Keratinocyte (primary cell): ENCODE results near the gene DMC1. TPM values are rescaled to one million over a fixed set of nuclear protein-coding genes. Genes with fewer than 3 reads are reported as not detected.

Source experiments
- DNase-seq: peaks from one replicate; pipeline ENCODE4 v3.0.0-alpha.2; 2011; ENCODE audit warnings: low read depth, missing footprints, low spot score
- FAIRE-seq: peaks from 2 replicates; lab custom pipeline; 2011; peaks lifted over from hg19 to GRCh38; lab: Jason Lieb, UNC
- H2AFZ ChIP-seq: 2 replicates; pipeline ENCODE4 v1.6.0; 2012; ENCODE audit warnings: low read length, control low read depth, inconsistent platforms; ENCODE audit not compliant: control insufficient read depth
- H3K27ac ChIP-seq: 2 replicates; pipeline ENCODE4 v1.5.1; 2011; ENCODE audit warnings: low read length; ENCODE audit not compliant: control insufficient read depth, insufficient read depth
- H3K27me3 ChIP-seq: 3 replicates; pipeline ENCODE4 v1.6.0; 2011; ENCODE audit warnings: low read length; ENCODE audit not compliant: control insufficient read depth, insufficient read depth; ENCODE audit errors: extremely low read depth
- H3K36me3 ChIP-seq, 2 experiments: 2 replicates in 1 of 2; 3 replicates in 1 of 2; pipeline ENCODE4 v1.5.1; 2011; ENCODE audit warnings: low read length in 2 of 2, mild to moderate bottlenecking in 1 of 2; ENCODE audit not compliant: control insufficient read depth in 2 of 2, insufficient read depth in 2 of 2; ENCODE audit errors: extremely low read depth in 1 of 2
- H3K4me1 ChIP-seq: 3 replicates; pipeline ENCODE4 v1.5.1; 2011; ENCODE audit warnings: low read length; ENCODE audit not compliant: control insufficient read depth, insufficient read depth; ENCODE audit errors: extremely low read depth
- H3K4me2 ChIP-seq: 3 replicates; pipeline ENCODE4 v1.6.0; 2011; ENCODE audit warnings: low read depth, low read length; ENCODE audit not compliant: control insufficient read depth, insufficient read depth; ENCODE audit errors: extremely low read depth
- H3K4me3 ChIP-seq, 3 experiments: fragments of 200-600 bp in 1 of 3; sonication (generic) in 1 of 3; 2 replicates in 2 of 3; 3 replicates in 1 of 3; pipeline ENCODE4 v1.5.1; 2011 to 2016; ENCODE audit warnings: low read length in 3 of 3, mild to moderate bottlenecking in 3 of 3, control low read depth in 2 of 3, inconsistent platforms in 1 of 3, low read depth in 1 of 3, mixed read lengths in 1 of 3, mixed run types in 1 of 3, moderate library complexity in 1 of 3; ENCODE audit not compliant: control insufficient read depth in 2 of 3, insufficient read depth in 2 of 3; ENCODE audit errors: extremely low read depth in 1 of 3
- H3K79me2 ChIP-seq: 2 replicates; pipeline ENCODE4 v1.6.0; 2012; ENCODE audit warnings: low read length; ENCODE audit not compliant: control insufficient read depth, insufficient read depth
- H3K9ac ChIP-seq: 3 replicates; pipeline ENCODE4 v1.6.0; 2011; ENCODE audit warnings: low read length; ENCODE audit not compliant: control insufficient read depth, insufficient read depth; ENCODE audit errors: extremely low read depth
- H3K9me1 ChIP-seq: 3 replicates; pipeline ENCODE4 v1.6.0; 2011; ENCODE audit warnings: low read length; ENCODE audit not compliant: control insufficient read depth, insufficient read depth; ENCODE audit errors: extremely low read depth
- H3K9me3 ChIP-seq: 2 replicates; pipeline ENCODE4 v1.5.1; 2012; ENCODE audit warnings: low read depth, low read length; ENCODE audit not compliant: control insufficient read depth
- H4K20me1 ChIP-seq: 3 replicates; pipeline ENCODE4 v1.6.0; 2011; ENCODE audit warnings: low read length; ENCODE audit not compliant: control insufficient read depth, insufficient read depth; ENCODE audit errors: extremely low read depth
- CTCF ChIP-seq, 3 experiments: IDR thresholded peaks in 1 of 3; conservative IDR thresholded peaks in 1 of 3; optimal IDR thresholded peaks in 1 of 3; 2 replicates in 2 of 3; 3 replicates in 1 of 3; pipeline versions ENCODE3 to v1.5.1; 2011; ENCODE audit warnings: low read length in 3 of 3, mild to moderate bottlenecking in 3 of 3, moderate library complexity in 2 of 3, control low read depth in 1 of 3, inconsistent platforms in 1 of 3; ENCODE audit not compliant: insufficient read depth in 2 of 3; ENCODE audit errors: extremely low read depth in 1 of 3
- EZH2 ChIP-seq: IDR thresholded peaks from one replicate; pipeline ENCODE4 v1.6.1; 2012; ENCODE audit warnings: inconsistent platforms, mild to moderate bottlenecking, low read length, moderate library complexity
- dilution Hi-C: fragments of 300-500 bp; cut with MboI; formaldehyde crosslinking; loops from one replicate; pipeline ENCODE4 v1.7.0; 2020; ENCODE audit warnings: low sequenced_read_pairs; ENCODE audit not compliant: extremely low pct_ligation_motif_present
- polyA plus RNA-seq, 5 experiments: library from polyadenylated mRNA; depleted of rRNA in 3 of 5; stranded (reverse) in 3 of 5; stranded (forward) in 1 of 5; unstranded in 1 of 5; fragments of >200 nt; gene quantifications; 1 replicate in 1 of 5; 2 replicates in 3 of 5; 3 replicates in 1 of 5; pipeline versions ENCODE4 v1.2.1 to v1.2.3, GENCODE V29; 2011 to 2012; ENCODE audit warnings: missing spikeins in 2 of 5, low read depth in 1 of 5, low replicate concordance in 1 of 5

DMC1 gene
- polyA plus RNA-seq, 1 donor (not counting 4 experiments of a cell fraction or from before 2014, with no cell fraction given), result 0.30 TPM

- Histone ChIP-seq H3K9ac (no peak overlapping the region), H3K4me3 (no peak overlapping the region), H3K9me3 (no peaks in the 10 kb centered on the region), H3K36me3 (peaks cover 18 to 46% of the 10 kb centered on the region in 2 experiments), H3K79me2 (peaks cover 86% of the 10 kb centered on the region), H2AFZ (no peak overlapping the region), H3K4me2 (peak overlapping the region; percentile 98), H4K20me1 (peaks cover 33% of the 10 kb centered on the region), H3K27me3 (no peaks in the 10 kb centered on the region), H3K27ac (no peak overlapping the region), H3K9me1 (peaks cover 3% of the 10 kb centered on the region), H3K4me1 (peaks cover 21% of the 10 kb centered on the region)
- dilution Hi-C loops, result no loop called here
- FAIRE-seq (no peak), DNase-seq (no peak)
- TF ChIP-seq CTCF (optimal IDR thresholded peaks at IDR 0.05 in 1 of 3, IDR thresholded peaks at IDR 0.05 in 1 of 3, conservative IDR thresholded peaks at IDR 0.05 in 1 of 3; ENCODE audit: extremely low read depth in 1 of 3, insufficient read depth in 2 of 3, low read length in 3 of 3), result no peak
- no peak for TF ChIP-seq EZH2
Measured at GRCh38 chr22:38501797-38502672, 67.9 kb downstream of the DMC1 start.

GRCh38 chr22:38497869-38498268, 72.1 kb downstream of the DMC1 start:
- Histone ChIP-seq H2AFZ (no peak overlapping the region), H3K27ac (no peak overlapping the region), H3K4me3 (no peak overlapping the region), H3K27me3 (no peaks in the 10 kb centered on the region), H3K9me3 (no peaks in the 10 kb centered on the region), H4K20me1 (peaks cover 31% of the 10 kb centered on the region), H3K79me2 (peaks cover 84% of the 10 kb centered on the region), H3K4me1 (peaks cover 2% of the 10 kb centered on the region), H3K4me2 (no peak overlapping the region), H3K9ac (no peak overlapping the region), H3K9me1 (peaks cover 3% of the 10 kb centered on the region), H3K36me3 (peaks cover 40 to 59% of the 10 kb centered on the region in 2 experiments)
- no peak for TF ChIP-seq CTCF (optimal IDR thresholded peaks at IDR 0.05 in 1 of 3, IDR thresholded peaks at IDR 0.05 in 1 of 3, conservative IDR thresholded peaks at IDR 0.05 in 1 of 3; ENCODE audit: extremely low read depth in 1 of 3, insufficient read depth in 2 of 3, low read length in 3 of 3)
- TF ChIP-seq EZH2, result no peak
- dilution Hi-C loops, result no loop called here
- no peak for FAIRE-seq
- no peak for DNase-seq
